HG02759 (cell line): ENCODE results near the gene LAG3.

Source experiments
- ATAC-seq: cut with Tn5 transposase; IDR thresholded peaks from one replicate; pipeline ENCODE4 v1.9.1; 2021; ENCODE audit warnings: mild to moderate bottlenecking, moderate library complexity; ENCODE audit not compliant: unreplicated experiment

The LAG3 gene

DNA sequence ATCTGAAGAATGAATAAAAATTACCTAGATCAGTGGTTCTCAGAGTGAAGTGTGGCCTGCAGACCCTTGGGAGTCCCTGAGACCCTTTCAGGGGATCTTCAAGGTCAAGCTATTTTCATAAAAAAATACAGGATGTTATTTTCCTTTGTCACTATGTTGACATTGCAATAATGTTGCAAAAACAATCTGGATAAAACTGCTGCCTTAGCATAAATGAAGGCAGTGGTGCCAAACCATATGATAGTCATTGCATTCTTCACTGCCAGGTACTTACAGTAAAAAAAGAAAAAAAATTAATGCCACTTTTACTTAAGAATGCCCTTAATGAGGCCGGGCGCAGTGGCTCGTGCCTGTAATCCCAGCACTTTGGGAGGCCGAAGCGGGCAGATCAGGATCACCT, 15.0 kb downstream of the LAG3 start:
- ATAC-seq, result no peak

DNA sequence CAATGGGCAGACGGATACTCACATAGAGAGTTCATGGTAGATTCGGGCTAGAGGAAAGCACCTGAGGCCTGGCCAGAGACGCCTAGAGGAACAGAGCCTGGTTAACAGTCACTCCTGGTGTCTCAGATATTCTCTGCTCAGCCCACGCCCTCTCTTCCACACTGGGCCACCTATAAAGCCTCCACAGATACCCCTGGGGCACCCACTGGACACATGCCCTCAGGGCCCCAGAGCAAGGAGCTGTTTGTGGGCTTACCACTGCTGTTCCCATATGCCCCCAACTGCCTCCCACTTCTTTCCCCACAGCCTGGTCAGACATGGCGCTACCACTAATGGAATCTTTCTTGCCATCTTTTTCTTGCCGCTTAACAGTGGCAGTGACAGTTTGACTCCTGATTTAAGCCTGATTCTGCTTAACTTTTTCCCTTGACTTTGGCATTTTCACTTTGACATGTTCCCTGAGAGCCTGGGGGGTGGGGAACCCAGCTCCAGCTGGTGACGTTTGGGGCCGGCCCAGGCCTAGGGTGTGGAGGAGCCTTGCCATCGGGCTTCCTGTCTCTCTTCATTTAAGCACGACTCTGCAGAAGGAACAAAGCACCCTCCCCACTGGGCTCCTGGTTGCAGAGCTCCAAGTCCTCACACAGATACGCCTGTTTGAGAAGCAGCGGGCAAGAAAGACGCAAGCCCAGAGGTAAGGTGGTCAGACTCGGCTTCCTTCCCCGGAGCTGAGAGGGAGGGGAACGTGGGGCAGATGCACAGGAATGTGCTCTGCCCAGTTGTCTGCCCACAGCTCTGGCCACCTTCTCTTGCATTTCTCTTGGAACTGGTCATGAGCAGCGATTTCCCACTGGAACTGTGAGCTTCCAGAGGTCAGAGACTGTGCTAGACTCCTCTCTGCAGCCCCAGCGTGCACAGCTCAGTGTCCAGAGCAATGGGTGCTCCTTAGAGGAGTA, 16.9 kb downstream of the LAG3 start, which contains the start of gene CD4:
CD4 (plus strand) TSS at position 557 of the 953 bp plus-strand sequence. CDS start 10,611 bp downstream, outside the sequence.
- no peak for ATAC-seq

DNA sequence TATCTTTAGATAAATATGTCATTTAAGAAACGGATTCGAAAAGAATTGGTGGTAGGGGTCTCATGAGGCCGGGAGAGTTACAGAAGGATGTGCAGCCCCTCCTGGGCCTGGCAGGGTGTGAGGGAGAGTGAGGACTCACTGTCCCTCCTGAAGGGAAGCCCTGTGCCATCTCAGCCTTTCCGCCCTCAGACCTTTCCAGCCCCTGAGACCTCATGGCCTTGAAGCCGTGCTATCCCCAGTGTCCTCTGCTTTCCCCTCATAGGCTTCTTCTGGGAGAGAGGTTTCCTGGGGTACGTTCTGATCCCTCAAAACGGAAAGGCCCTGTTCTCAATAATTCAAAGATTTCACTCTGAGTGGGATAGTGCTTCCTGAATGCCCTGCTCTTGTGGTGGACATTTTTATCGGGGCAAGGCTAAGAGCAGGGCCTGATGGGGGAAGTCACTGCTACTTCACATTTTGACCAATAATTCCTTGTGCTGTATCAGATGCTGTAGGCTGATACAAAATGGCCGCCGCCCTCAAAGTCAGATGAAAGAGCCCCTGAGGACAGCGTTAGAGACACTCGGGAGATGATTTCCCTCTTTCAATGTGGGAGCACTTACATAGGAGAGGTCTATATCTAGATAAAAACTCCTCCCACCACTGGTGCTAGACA, 18.3 kb downstream of the LAG3 start:
- no peak for ATAC-seq

DNA sequence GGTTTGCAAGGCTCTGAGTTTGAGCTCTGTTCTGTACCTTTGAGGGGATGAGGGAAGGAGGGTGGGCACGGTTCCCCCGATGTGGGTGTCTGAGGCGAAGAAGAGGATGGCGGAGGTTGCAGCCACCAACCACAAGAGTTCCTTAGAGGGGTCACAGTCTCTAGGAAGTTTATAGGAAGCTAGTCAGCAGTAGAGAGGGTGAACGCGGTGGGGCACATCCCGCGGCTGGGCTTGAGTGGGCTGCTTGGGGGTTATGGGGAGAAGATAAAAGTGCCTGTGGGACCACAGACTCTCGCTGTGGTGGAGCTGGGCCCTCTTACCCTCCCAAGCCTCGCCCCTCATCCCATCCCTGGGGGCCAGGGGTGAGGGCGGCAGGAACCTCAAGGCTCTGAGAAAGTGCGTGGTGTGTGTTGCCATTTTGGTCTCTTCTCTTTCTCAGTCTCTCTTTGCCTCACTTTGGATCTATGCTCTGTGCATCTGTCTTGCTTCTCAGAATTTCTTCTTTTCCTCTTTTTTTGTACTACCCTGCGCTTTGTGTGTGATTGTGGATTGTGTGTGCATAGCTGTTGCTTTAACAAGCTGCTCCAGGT, 19.7 kb downstream of the LAG3 start:
- ATAC-seq, result no peak

DNA sequence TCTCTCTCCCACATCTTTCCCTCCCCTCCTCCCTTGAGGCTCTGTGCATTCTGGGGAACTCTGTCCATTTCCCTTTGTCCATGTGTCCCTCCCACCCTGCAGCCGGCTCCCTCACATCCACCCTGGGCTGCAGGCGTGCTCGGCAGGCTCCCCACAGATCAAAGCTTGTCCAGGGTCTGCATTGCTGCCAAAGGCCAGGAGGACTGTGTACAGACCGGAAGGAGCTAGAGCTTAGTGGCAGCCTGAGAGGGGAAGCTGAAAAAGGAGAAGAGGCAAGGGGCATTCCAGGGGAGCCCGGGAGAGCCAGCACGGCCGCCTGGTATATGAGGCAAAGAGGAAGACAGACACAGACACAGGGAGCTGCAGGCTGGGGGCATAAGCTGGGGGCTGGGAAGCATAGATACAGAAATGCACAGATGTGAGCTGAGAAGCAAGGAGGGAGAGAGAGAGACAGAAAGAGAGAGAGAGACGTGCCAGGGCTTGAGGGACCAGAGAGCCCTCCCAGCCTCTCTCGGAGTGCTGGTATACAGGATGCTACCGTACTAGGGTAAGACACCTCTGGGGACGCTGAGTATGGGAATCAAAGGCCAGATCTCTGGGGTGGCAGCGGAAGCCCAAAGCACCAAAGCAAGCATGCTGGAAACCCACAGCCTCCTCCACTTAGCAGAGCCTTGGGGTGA, 20.3 kb downstream of the LAG3 start:
- no peak for ATAC-seq

DNA sequence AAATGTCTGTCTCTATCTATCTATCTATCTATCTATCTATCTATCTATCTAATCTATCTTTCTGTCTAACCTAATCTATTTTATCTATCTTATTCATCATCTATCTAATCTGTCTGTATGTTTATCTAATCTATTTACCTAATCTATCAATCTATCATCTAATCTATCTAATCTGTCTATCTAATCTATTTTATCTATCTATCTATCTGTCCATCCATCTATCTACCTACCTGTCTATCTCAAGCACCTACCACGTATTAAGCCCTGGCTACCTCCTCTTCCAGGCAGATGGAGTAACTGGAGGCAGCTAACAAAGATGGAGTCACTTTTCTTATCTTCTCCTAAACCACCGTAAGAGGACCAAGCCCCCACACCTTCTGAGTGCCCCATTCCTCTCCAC, 22.8 kb downstream of the LAG3 start:
- no peak for ATAC-seq

DNA sequence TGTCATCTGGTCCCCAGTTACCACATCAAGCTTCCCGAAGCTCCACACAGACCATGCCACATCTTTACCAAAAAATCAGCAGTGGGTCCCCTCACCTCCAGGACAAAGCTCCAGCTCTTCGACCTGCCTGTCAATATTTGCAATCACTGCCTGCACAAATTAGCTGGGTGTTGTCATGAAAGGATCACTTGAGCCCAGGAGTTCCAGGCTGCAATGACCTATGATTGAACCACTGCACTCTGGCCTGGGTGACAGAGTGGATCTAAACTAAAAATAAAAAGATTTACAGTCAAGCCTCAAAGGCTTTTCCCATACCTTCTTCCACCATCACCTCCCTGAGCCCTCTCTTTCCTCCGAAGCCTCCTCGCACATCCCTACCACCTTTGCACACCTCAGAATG, 24.3 kb downstream of the LAG3 start:
- ATAC-seq, result no peak

DNA sequence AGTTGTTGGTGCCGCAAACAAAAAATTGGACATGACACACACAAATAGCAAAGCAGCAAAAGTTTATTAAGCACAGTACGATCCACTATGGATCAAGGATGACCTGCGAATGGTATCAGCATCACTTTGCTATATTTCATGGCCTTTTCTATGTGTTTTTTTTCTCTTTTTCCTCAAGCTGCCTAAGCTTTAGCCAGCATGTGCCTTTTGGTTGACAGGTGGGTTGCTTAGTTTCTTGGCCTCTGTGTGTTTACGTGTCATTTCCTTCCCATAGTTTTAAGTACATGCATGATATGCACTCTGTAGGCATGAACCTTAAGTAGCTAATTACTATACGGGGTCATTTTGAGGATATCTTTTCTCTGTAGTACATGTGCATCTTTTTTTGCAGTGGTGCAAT, 26.8 kb downstream of the LAG3 start:
- ATAC-seq, result no peak

DNA sequence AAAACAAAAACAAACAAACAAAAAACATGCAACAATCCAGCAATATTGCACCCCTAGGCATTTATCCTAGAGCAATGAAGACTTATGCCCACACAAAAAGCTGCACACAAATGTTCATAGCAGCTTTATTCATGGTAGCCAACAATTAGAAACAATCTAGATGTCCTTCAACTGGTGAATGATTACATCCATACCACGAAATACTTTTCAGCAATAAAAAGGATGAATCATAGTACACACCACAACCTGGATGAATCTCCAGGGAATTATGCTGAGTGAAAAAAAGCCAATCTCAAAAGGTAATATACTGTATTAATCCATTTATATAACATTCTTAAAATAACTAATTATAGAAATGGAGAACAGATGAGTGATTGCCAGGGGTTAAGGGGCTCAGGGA, 34.9 kb downstream of the LAG3 start:
- no peak for ATAC-seq

DNA sequence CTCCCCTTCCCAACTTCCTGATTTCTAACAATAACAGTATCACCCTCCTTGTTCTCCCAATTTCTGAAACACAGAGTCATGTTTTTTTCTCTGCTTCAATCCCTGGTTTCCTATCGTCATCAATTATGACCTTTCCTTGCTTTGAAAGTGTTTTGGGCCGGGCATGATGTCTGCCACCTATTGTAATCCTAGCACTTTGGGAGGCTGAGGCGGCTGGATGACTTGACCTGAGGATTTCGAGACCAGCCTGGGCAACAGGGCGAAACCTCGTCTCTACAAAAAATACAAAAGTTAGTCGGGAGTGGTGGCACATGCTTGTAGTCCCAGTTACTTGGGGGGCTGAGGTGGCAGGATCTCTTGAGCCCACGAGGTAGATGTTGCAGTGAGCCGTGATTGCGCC, 36.7 kb downstream of the LAG3 start:
- no peak for ATAC-seq

DNA sequence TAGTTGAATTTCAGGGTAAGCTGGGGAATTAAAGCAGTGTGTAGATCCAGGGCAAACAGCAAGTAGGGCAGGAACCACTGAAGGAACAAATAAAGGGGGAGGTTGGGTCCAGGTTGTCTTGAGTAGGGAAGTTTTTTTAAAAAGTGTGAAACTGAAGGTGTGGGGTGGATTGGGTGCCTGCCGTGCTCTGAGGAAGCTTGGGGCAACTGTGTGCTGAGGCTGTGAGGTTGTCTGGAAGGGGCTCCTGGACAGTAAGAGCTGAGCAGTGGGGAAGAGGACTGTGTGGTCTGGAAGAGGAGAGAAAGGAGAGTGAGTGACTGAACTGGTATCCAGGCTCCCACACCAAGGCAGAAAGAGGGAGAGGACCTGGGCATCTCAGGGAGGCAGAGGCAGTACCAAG, 38.4 kb downstream of the LAG3 start:
- no peak for ATAC-seq

DNA sequence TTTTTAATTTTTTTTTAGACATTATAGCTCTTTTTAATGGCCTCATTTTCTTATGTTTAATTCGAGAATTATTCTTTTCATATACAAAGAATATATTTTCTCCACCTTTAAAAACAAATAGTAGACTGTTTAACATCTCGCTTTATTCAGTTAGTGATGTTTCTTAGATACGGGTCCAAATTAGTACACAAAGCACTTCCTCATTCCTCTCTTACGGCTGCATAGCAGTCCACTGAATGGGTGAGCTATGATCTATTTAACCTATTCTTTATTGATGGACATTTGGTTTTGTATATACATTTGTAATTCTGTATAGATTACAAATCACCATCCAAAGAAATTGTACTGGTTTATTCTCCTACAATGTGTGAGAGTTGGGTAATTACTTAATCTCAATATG, 41.0 kb downstream of the LAG3 start:
- no peak for ATAC-seq

DNA sequence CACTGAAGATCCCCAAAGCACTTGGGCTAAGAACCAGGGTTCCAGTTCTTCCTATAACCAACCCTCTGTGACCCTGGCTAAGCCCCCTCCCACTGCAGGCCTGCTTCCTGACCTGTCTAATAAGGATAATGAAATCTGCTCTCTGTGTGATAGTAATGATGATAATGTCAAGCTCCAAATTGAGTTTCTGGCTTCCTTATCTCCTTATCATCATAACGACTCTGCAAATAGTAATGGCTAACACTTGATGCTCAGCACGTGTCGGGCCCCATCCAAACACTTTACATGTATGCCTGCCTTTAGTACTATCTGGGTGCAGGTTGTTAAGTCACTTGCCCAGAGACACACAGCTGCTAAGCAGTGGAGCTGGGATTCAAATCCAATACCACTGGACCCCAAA, 44.3 kb downstream of the LAG3 start:
- no peak for ATAC-seq

DNA sequence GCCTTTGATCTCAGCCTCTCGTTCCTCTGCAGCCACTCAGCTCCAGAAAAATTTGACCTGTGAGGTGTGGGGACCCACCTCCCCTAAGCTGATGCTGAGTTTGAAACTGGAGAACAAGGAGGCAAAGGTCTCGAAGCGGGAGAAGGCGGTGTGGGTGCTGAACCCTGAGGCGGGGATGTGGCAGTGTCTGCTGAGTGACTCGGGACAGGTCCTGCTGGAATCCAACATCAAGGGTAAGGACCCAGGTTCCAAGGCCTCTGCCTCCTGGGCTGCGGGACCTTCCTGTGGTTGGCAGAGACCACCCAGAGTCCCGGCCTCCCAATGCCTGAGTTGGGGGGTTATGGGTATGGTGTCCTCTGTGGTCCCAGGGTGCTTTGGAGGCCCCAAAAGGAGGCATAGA, 44.8 kb downstream of the LAG3 start:
- ATAC-seq, result no peak

DNA sequence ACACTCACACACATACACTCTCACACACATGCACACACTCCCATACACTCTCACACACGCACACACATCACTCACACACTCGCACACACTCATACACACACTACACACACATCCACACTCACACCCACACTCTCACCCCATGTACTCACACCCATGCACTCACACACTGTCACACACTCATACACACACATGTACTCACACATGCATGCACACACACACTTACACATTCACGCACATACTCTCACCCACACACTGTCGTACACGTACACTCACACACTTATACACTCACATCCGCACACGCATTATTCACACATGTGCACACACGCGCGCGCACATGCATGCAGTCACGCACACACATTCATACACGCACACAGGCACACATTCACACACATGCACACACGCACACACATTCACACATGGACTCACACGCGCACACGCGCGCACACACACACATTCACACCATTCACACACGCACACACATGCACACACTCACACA, 45.4 kb downstream of the LAG3 start:
- no peak for ATAC-seq

DNA sequence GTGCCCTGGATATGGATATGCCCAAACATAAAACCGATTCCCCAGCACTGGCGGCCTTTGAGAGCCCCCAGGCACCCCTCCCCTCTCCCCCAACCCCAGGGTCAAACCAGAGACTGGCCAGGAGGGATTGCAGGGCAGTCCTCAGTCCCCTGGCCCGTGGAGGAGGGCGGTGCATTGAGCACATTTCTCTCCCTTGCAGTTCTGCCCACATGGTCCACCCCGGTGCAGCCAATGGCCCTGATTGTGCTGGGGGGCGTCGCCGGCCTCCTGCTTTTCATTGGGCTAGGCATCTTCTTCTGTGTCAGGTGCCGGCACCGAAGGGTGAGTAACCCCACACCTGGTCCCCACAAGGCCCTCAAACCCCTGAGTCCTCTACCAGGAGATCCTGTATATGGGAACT, 45.9 kb downstream of the LAG3 start:
- no peak for ATAC-seq

DNA sequence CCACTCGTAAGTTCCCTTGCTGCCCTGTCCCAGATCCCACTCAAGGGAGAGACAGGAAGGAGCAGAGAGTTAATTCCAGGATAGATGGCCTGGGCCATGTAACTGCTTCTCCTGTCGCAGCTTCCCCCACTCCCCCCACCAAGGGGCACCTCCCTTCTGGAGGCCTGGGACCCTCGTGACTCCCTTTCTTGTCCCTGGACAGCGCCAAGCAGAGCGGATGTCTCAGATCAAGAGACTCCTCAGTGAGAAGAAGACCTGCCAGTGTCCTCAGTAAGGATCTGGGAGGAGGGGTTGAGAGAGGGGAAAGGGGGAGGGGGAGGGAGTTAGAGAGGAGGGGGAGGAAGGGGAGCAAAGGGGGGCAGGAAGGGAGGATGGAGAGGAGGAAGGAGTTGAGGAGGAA, 46.3 kb downstream of the LAG3 start:
- no peak for ATAC-seq

DNA sequence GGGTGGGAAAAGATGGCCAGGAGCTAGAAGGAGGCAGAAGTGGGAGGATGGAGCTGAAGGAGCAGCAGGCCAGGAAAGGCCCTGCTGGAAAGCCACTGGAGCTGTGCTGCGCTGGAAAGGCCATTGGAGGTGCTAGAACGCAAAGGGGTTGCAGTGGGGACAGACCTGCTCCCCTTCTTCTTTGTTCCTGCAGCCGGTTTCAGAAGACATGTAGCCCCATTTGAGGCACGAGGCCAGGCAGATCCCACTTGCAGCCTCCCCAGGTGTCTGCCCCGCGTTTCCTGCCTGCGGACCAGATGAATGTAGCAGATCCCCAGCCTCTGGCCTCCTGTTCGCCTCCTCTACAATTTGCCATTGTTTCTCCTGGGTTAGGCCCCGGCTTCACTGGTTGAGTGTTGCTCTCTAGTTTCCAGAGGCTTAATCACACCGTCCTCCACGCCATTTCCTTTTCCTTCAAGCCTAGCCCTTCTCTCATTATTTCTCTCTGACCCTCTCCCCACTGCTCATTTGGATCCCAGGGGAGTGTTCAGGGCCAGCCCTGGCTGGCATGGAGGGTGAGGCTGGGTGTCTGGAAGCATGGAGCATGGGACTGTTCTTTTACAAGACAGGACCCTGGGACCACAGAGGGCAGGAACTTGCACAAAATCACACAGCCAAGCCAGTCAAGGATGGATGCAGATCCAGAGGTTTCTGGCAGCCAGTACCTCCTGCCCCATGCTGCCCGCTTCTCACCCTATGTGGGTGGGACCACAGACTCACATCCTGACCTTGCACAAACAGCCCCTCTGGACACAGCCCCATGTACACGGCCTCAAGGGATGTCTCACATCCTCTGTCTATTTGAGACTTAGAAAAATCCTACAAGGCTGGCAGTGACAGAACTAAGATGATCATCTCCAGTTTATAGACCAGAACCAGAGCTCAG, 47.0 kb downstream of the LAG3 start:
- no peak for ATAC-seq

DNA sequence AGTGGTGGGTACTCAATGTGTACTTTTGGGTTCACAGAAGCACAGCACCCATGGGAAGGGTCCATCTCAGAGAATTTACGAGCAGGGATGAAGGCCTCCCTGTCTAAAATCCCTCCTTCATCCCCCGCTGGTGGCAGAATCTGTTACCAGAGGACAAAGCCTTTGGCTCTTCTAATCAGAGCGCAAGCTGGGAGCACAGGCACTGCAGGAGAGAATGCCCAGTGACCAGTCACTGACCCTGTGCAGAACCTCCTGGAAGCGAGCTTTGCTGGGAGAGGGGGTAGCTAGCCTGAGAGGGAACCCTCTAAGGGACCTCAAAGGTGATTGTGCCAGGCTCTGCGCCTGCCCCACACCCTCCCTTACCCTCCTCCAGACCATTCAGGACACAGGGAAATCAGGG, 47.8 kb downstream of the LAG3 start:
- ATAC-seq, result no peak
